OCI-LY3 (cell line): ENCODE results near the gene GIPC1.

Experiments
- H2AFZ ChIP-seq: fragments of 200-600, 300-600 bp; shearing (Covaris generic); 2 replicates; pipeline ENCODE4 v1.6.0; 2014; ENCODE audit warnings: antibody characterized with exemption, low read depth, low read length
- H3K27ac ChIP-seq: fragments of 200-600, 300-600 bp; sonication (generic); 2 replicates; pipeline ENCODE4 v1.5.1; 2014; ENCODE audit warnings: mild to moderate bottlenecking, low read length, moderate library complexity, mixed read lengths
- H3K27me3 ChIP-seq: fragments of 200-600, 300-600 bp; sonication (generic); 2 replicates; pipeline ENCODE4 v1.6.1; 2014; ENCODE audit warnings: low read depth, low read length, mixed read lengths
- H3K36me3 ChIP-seq: fragments of 200-600, 300-600 bp; sonication (generic); replicated peaks from 2 replicates; pipeline ENCODE3; 2014; ENCODE audit warnings: low read depth, low read length, mixed read lengths
- H3K4me1 ChIP-seq: fragments of 300-600, 200-600 bp; sonication (generic); 2 replicates; pipeline ENCODE4 v1.6.1; 2014; ENCODE audit warnings: low read length, mixed read lengths
- H3K4me2 ChIP-seq: fragments of 200-600, 300-600 bp; sonication (generic); 2 replicates; pipeline ENCODE4 v1.6.1; 2014; ENCODE audit warnings: low read length, mixed read lengths
- H3K4me3 ChIP-seq: fragments of 300-600, 200-600 bp; sonication (generic); 2 replicates; pipeline ENCODE4 v1.5.1; 2014; ENCODE audit warnings: antibody characterized with exemption, mild to moderate bottlenecking, low read length, moderate library complexity
- H3K79me2 ChIP-seq: fragments of 300-600, 200-600 bp; shearing (Covaris generic); 2 replicates; pipeline ENCODE4 v1.6.1; 2014; ENCODE audit warnings: mild to moderate bottlenecking, low read length, mixed read lengths
- H3K9ac ChIP-seq: fragments of 300-600, 200-600 bp; shearing (Covaris generic); 2 replicates; pipeline ENCODE4 v1.6.0; 2014; ENCODE audit warnings: mild to moderate bottlenecking, low read length, moderate library complexity
- H3K9me3 ChIP-seq: fragments of 200-600, 300-600 bp; shearing (Covaris generic); 2 replicates; pipeline ENCODE4 v1.6.1; 2014; ENCODE audit warnings: low read length, mixed read lengths; ENCODE audit not compliant: insufficient read depth
- H4K20me1 ChIP-seq: fragments of 200-600, 300-600 bp; sonication (generic); 2 replicates; pipeline ENCODE4 v1.6.1; 2016; ENCODE audit warnings: low read length, mixed read lengths; ENCODE audit not compliant: insufficient read depth
- EZH2phosphoT487 ChIP-seq: fragments of 200-600 bp; shearing (Covaris generic); IDR thresholded peaks from 2 replicates; pipeline ENCODE4 v1.6.1; 2018; ENCODE audit warnings: antibody characterized with exemption, mixed run types, low read depth
- TF ChIP-seq, protein P1 (sequence below): fragments of 200-600, 300-600 bp; sonication (generic); IDR thresholded peaks from 2 replicates; pipeline ENCODE4 v1.5.1; 2014; ENCODE audit warnings: antibody characterized with exemption, low read length, low read depth

GIPC1 gene

DNA sequence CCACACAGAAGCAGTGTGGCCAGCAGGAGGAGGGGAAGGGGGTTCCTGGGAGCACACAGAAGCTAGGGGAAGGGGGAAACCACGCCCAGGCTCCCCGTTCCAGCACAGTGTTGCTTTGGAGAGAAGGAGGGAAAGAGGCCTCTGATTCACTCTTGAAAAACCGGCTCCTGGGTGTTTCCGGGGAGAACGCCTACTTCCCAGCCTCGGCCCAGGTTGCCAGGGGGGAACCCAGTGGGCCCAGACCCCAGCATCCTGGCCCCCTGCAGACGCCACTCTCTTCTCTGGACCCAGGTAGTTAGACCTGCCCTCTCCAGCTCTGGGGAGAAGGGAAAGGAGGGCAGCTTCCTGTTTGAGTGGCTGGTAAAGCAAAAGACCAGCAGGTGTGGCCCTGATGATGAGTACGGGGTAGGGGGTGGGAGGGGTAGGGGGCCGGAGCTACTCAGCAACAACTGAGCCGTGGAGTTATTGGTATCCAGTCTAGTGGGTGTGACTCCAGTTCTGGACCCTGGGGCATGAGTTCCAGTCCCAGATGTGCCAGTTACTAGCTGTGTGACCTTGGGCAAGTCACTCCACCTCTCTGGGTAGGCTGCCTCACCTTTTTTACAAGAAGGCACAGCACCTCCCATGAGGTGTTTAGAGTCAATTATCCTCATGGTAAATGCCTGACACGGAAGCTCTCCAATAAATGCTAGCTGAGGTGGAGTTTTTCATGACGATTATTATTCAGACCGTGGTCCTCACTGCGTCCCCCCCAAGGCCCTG is 836 bp downstream of the GIPC1 start:
- TF ChIP-seq EZH2phosphoT487, result no peak
- TF ChIP-seq, protein P1, sequence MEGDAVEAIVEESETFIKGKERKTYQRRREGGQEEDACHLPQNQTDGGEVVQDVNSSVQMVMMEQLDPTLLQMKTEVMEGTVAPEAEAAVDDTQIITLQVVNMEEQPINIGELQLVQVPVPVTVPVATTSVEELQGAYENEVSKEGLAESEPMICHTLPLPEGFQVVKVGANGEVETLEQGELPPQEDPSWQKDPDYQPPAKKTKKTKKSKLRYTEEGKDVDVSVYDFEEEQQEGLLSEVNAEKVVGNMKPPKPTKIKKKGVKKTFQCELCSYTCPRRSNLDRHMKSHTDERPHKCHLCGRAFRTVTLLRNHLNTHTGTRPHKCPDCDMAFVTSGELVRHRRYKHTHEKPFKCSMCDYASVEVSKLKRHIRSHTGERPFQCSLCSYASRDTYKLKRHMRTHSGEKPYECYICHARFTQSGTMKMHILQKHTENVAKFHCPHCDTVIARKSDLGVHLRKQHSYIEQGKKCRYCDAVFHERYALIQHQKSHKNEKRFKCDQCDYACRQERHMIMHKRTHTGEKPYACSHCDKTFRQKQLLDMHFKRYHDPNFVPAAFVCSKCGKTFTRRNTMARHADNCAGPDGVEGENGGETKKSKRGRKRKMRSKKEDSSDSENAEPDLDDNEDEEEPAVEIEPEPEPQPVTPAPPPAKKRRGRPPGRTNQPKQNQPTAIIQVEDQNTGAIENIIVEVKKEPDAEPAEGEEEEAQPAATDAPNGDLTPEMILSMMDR, result no peak
- H3K4me3 ChIP-seq, result peak overlapping the region; percentile 80
- no peak overlapping the region for H3K27ac ChIP-seq
- peaks cover 7% of the 10 kb centered on the region for H3K4me1 ChIP-seq
- H3K36me3 ChIP-seq, result no peaks in the 10 kb centered on the region
- H3K79me2 ChIP-seq, result no peaks in the 10 kb centered on the region
- H2AFZ ChIP-seq, result no peak overlapping the region
- 0 out of 2 replicates have a peak, but pooled peaks cover 7% of the 10 kb centered on the region for H3K27me3 ChIP-seq
- peak overlapping the region; percentile 53 for H3K9ac ChIP-seq
- peak overlapping the region; percentile 87 for H3K4me2 ChIP-seq
- no peaks in the 10 kb centered on the region for H4K20me1 ChIP-seq
- H3K9me3 ChIP-seq, result no peaks in the 10 kb centered on the region

DNA sequence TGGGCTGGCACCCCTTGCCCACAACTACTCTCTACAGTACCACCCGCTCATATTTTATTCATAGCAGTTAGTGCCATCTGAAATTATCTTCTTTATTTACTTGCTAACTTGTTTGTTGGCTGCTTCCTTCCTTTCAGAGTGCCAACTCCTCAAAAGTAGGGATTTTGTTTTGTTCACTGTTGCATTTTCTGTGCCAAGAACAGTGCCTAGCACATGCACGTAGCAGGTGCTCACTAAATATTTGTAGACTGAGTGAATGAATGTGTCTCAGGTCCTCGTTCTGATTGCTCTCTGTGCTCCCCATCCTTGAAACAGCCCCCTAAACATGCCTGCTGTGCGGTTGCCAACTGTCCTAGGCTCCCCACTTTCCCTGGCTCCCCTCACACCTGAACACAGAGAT is 1.5 kb downstream of the GIPC1 start:
- H3K27ac ChIP-seq, result no peak overlapping the region
- TF ChIP-seq, protein P1, result no peak
- no peak for TF ChIP-seq EZH2phosphoT487
- H3K9me3 ChIP-seq, result no peaks in the 10 kb centered on the region
- H2AFZ ChIP-seq, result no peak overlapping the region
- no peak overlapping the region for H3K4me2 ChIP-seq
- H4K20me1 ChIP-seq, result no peaks in the 10 kb centered on the region
- H3K9ac ChIP-seq, result no peak overlapping the region
- H3K79me2 ChIP-seq, result no peaks in the 10 kb centered on the region
- H3K4me3 ChIP-seq, result no peak overlapping the region
- no peaks in the 10 kb centered on the region for H3K36me3 ChIP-seq
- 0 out of 2 replicates have a peak, but pooled peaks cover 7% of the 10 kb centered on the region for H3K27me3 ChIP-seq
- H3K4me1 ChIP-seq, result peaks cover 7% of the 10 kb centered on the region

DNA sequence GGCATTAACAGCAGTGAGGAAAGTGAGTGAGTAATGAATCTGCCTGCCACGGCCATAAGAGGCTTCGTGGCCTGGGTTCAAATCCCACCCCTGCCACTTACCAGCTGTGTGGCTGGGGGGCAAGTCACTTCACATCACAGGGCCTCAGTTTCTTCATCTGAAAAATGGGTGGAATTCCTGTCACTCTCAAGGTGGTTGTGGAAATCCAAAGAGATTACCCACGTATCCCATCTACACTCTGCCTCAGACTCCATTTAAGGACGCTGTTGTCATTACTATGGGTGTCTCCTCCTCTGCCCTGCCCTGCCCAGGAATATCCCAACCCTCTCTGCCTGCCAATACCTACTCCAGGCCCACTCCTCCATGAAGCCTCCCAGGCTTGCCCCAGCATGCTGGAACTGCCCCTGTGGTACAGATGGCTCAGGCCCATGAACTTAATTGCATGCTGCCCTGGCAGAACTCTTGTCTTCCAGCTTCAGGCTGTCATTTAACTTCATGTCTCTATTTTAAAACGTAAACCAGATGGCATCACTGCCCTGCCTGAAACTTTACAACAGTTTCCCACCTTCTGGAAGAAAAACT is 3.1 kb downstream of the GIPC1 start:
- H3K9me3 ChIP-seq, result no peaks in the 10 kb centered on the region
- H3K4me1 ChIP-seq, result peaks cover 7% of the 10 kb centered on the region
- no peak overlapping the region for H3K27ac ChIP-seq
- H3K9ac ChIP-seq, result no peak overlapping the region
- H3K36me3 ChIP-seq, result no peaks in the 10 kb centered on the region
- no peak overlapping the region for H2AFZ ChIP-seq
- no peak overlapping the region for H3K4me3 ChIP-seq
- no peaks in the 10 kb centered on the region for H3K79me2 ChIP-seq
- 0 out of 2 replicates have a peak, but pooled peaks cover 7% of the 10 kb centered on the region for H3K27me3 ChIP-seq
- H4K20me1 ChIP-seq, result no peaks in the 10 kb centered on the region
- TF ChIP-seq, protein P1, result no peak
- no peak for TF ChIP-seq EZH2phosphoT487
- H3K4me2 ChIP-seq, result no peak overlapping the region

DNA sequence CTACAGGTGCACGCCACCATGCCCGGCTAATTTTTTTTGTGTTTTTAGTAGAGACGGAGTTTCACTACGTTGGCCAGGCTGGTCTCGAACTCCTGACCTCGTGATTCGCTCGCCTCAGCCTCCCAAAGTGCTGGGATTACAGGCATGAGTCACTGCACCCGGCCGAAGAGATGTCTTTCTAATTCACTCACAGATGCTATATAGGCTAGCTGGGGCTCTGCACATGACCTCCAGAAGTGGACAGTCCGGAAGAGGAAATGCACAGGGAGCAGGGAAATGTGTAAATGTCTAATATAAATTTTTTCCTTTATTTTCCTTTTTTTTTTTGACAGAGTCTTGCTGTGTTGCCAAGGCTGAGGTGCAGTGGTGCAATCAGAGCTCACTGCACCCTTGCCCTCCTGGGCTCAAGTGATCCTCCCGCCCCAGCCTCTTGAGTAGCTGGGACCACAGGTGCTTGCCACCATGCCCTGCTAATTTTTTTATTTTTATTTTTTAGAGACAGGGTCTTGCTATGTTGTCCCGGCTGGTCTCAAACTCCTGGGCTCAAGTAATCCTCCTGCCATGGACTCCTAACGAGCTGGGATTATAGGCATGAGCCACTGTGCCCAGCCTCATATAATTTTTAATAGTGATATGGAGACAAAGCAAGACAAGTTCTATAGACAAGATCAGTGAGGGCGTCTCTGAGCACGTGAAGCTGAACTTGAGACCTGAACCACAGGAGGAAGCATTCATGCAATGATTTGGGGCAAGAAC is 8.4 kb downstream of the GIPC1 start:
- Histone ChIP-seq H3K79me2 (no peaks in the 10 kb centered on the region), H3K27ac (no peak overlapping the region), H3K9ac (no peak overlapping the region), H3K27me3 (no peaks in the 10 kb centered on the region), H2AFZ (no peak overlapping the region), H3K4me3 (no peak overlapping the region), H3K9me3 (no peaks in the 10 kb centered on the region), H3K4me1 (no peaks in the 10 kb centered on the region), H3K4me2 (no peak overlapping the region), H3K36me3 (no peaks in the 10 kb centered on the region), H4K20me1 (no peaks in the 10 kb centered on the region)
- TF ChIP-seq EZH2phosphoT487, result no peak
- TF ChIP-seq, protein P1, result no peak
